Skin of body (tissue), 2 donors: Measurements from ENCODE around the gene RNU6-7. TPM values are rescaled to one million over a fixed set of nuclear protein-coding genes. Genes with fewer than 3 reads are reported as not detected.

Experiments
- DNase-seq: peaks from one replicate; lab custom pipeline; 2025; lab: John Stamatoyannopoulos, UW
- total RNA-seq: library from RNA; depleted of rRNA; stranded (reverse); fragments of >200 nt; gene quantifications from one replicate; pipeline ENCODE4 v1.2.3, GENCODE V29; 2014

Gene RNU6-7
- total RNA-seq, 1 donor from 2014 or later, result not detected

DNA sequence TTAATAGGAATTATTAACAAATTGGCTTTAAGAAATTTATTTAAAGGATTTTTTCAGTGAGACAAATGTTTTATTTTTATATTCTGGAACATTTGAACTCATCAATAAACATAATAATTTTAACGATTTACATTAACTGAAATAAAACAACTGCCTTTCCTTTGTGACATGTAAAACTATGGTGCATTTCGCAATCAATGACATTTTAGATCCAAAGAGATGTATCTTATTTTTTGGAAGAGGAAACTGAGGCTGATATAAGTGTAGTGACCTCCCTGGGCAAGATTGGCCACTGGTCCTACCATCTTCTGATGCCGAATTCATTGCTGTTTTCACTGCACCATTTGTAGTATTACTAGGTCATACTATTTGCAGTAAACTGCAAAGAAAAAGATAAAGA lies 3.7 kb downstream of the RNU6-7 start:
- no peak for DNase-seq

DNA sequence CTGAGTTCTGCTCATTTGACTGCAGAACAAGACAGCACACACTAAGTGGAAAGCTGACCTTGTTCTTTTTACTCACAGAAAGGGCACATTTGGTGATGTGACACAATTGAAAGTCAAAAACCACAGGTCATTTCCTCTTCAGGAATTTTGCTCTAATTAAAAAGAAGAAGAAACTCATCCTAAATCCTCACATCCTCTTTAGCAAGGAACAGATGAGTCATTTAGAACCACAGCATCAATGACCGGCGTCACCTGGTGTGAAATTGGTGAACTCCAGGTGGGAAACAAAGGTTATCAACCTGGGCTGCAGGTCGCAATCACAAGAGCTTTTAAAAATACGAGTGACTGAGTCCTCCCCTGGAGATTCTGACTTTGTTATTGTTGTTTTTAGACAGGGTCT lies 4.1 kb downstream of the RNU6-7 start:
- DNase-seq, result no peak

DNA sequence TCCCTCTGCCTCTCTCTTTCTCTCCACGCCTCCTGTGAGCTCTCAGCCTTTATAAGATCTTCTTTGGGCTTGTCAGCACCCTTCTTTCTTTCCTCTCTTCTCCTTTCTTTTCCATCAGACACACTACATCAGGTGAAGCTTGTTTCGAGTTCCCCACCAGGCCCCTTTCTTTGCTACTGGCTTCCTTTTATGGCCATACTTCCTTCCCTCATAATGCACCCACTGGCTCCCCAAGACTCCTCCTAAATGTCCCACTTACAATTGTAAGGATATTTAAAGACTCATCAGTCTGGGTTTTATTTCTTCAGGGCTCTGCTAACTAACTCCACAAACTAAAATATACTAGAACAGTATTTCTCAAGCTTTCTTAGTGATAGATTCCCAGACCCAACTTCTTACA lies 4.7 kb downstream of the RNU6-7 start:
- DNase-seq, result no peak

DNA sequence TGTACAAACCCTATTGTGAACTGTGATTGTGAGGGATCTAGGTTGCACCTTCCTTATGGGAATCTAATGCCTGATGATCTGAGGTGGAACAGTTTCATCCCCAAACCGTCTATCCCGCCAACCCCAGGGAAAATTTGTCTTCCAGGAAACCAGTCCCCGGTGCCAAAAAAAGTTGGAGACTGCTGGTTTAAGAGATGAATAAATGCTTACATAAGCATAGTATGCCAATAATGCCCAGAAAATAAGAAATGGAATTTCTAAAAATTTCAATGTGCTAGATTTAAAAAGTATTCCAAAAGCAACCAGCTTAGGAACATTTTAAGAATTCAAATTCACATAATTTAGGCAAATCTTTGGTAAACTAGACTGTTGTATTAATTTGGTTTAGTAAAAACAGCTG lies 6.6 kb downstream of the RNU6-7 start:
- no peak for DNase-seq

DNA sequence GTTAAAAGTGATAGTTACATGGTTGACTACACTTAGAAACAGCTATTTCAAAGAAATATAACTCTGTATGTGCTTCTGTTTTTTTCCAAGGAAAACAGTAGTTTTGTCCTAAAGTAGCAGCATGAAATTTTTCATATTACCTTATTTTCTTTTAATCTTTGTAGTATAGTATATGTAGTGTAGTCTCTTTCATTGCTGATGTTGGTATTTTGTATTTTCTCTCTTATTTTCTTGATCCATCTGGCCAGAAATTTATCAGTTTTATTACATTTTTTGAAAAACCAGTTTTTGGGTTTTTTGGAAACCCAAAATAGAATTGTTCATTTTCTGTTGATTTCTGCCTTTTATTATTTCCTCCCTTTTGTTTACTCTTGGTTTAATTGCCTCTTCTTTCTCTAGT lies 7.6 kb downstream of the RNU6-7 start:
- DNase-seq, result no peak

DNA sequence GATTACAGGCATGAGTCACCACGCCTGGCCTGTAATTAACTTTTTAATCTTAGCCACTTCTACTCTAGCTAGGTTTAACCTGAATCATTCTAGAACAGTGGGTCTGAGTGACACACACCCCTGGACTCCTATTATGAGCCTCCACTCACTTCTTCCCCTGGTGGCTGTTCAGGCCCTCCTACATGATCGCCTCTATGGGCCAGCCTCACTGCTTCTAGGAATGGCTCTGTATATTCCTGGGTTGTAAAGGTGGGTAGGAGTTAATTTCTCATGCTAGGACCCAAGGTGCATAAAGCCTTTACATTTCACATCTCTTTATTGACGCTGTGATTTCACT lies 9.2 kb downstream of the RNU6-7 start:
- no peak for DNase-seq

DNA sequence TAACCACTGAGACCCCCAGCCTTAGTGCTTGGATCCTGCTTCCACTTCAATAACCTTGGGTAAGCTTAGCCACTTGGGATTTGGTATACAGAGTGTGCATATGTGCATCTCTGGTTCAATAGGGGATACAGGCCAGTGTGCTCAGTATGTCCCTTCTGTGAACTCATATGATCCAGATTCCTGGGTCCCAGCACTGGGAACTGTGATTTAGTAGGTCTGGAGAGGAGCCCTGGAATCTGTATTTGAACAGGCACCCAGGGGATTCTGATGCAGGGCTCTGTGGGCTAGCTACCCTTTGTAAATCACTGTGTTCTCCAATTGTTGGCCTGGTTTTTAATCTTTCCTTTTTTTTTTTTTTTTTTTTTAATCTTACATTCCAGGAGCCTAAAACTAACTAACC lies 11.0 kb downstream of the RNU6-7 start:
- DNase-seq, result no peak

DNA sequence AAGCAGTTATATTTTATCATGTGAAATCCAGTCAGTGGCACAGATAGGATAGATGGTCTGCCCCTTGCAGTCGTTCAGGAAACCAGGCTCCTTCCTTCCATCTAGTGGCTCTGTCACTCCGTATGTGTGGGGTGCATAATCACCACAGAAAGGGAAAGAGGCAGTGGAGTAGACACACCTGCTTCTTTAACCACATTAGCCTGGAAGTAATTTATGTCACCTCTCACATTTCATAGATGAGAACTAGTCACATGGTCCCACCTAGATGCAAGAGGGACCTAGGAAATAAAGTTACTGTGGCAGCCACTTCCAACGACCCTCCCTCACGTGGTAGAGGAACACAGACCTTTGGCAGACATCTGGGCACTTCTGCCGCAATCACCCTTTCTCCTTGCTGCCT lies 15.5 kb downstream of the RNU6-7 start:
- no peak for DNase-seq

DNA sequence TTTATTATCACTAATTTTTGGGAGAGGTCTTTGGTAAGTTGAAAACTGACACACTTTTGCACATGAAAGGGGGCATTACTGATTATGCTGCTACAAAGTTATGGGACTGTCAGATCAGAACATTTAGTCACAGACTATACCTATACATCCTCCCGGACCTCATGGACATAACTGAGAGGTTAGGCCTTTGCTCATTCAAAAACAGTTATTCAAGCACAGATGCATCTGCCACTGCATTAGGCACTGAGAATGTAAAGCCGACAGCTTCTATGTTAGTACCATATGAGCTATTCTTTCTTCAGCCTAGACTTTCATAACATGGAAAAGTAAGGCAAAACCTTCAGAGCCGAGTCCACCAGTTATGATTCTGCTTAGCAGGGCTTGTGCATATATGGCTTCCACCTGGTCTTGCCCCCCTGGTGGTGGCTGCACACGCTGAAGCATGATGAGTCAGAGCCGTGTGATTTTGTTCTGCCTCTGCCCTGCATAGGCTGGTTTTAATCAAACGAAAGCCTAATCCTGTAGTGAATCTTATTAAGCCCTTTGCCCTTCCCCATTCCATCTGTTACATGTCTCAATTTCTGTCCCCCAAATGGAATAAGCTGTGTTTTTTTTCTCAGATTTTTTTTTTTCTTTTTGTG lies 23.0 kb downstream of the RNU6-7 start:
- DNase-seq, result no peak

DNA sequence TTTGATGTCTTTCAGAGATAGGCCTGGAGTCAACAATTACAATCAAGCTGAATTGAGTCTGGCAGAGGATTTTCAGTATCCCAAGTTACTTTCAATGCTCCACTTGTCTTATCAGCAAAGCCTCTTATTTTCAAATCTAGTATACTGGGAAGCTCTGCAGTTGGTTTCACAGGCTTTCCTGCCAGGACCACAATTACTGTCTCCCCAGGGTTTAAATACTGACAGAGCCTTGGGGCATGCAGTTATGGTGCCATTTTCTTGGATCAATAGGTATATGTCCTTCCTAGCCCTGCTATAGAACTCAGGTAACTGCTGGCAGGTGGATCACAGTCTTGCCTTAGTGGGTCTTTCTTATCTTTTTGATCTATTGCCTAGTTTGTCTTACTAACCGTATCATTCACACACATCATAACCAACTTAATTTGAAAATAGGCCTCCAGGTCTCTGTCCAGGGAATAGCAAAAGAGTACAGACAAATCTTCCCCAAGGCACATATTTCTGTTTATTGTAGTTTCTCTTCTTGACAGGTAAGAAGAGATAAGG lies 23.6 kb downstream of the RNU6-7 start:
- DNase-seq, result no peak

DNA sequence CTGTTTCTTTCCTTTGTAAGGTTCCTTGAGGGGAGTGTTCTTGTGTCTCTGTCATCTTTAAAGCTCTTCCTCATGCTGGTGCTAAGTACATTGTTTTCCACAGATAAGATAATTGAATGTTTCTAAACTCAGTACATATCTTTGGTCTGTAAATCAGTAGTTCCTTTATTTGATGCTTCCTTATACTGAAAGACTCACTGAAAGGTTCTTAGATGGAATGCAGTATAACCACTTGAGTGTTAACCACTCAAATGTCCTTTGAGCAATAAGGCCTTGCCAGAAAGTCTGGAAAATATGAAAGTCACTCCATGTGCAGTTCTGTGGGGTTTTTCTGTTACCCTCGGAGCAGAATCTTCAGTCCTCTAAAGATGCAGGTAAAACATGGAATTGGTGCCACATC lies 24.2 kb downstream of the RNU6-7 start:
- no peak for DNase-seq

DNA sequence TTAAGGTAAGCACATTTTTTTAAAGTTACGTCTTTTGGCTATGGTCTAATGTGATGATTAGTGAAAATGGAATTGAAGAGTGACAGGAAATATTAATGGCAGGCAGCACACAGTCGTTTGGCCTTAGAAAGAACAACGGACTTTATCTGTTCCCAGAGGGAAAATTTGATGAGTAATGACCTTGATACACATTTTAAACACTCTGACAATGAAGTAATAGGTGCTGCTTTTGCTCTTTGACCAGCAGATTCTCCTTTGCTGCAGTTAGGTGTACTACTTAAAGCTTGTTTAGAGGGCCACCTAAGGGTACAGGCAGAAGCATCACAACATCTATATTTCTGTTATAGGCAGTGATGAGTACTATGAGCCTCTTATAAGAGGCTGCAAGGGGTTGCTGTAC lies 28.3 kb downstream of the RNU6-7 start:
- no peak for DNase-seq

DNA sequence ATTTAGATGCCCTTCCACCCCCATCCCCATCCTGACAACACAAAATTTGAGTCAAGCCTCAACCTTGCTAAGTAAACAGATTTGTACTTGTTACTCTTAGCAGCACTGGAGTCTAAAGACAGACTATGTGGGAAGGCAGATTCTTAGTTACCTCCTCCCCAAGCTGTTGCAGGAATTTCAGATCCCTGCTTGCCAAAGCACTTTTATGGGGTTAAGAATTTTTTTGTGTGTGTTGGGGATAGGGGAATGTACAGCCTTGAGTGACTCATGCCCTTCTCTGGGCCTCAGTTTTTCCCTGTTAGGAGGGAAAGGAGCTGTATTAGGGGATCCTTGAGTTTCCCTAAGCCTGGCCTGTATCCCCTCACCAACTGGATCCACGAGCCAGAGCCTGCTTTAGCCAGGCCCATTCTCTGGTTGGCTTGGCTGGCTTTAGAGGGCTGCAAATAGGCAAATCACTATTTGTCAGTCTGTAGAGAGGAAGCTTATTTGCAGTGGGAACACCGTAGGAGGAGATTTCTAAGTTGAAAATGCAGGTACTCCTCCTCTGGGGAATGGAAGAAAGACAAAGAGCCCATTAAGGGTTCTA lies 28.9 kb downstream of the RNU6-7 start:
- DNase-seq, result no peak

DNA sequence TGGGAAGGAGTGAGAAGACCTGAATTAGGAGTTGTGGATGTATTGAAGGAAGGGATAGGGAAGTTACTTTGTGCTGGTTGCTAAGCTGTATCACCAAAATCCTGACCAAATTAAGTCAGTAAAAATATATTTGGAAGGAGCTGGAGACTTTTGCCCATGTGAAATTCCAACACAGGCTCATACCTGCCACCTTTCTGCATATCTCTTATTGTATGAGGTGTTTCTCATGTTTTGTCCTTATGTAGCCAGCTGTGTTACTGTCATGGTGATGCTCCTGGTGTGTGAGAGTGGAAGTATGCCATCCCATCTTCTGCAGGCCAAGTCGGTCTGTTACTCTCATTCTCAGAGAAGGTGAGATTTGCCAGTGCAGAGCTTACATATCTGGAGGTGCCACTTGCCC lies 30.6 kb downstream of the RNU6-7 start:
- no peak for DNase-seq

DNA sequence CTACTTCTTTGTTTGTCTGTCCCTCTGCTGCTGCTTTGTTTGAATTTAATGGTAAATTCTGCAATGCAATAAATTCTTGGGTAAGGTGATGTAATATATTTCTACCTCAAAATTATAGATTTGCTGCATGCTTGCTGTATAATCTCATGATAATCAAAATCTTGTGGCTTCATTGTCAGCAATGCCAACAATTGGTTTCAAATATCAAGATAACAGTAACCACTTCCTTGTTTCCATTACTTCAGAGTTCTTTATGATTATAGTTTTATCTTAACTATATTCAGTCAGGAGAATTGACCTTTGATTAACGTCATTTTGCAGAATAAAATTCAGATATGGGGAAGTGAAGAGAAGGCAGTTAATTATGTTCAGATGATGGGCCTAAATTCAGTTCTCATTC lies 31.4 kb downstream of the RNU6-7 start:
- DNase-seq, result no peak

DNA sequence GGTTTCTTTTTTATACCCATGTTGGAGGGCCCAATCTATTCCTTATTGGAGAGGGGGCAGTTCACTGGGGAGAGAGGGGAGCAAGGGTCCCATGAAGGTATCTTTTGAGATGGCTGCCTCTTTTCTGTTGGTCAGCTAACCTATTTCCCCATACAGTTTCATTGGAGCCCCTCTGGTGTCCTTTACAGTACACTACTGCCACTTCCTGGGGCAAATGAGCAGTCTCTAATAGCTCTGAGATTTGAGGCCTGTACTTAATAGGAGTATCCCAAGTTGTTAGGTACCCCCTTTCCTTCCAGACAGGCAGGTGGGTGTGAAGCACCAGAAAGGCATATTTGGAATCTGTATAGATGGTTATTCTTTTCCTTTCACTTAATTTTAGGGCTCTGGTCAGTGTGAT lies 42.6 kb downstream of the RNU6-7 start:
- DNase-seq, result no peak

DNA sequence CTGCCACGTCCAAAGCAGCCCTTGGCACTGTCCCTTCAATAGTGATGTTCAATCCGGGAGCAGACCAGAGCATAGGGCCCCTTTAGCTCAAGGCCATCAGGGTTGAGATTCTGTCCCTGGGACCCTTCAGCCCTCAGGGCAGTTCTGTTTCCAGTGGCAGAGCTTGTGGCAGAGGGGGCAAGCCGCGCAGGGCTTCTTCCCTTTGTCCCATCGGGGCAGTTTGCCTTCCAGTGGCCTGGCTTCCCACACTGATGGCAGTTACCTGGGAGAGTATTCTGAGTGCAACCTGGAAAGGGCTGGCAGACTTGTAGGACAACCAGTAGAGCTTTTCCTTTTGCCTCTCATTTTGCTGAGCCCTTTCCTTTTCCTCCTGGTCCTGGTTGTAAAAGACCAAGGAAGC lies 44.9 kb downstream of the RNU6-7 start:
- no peak for DNase-seq

DNA sequence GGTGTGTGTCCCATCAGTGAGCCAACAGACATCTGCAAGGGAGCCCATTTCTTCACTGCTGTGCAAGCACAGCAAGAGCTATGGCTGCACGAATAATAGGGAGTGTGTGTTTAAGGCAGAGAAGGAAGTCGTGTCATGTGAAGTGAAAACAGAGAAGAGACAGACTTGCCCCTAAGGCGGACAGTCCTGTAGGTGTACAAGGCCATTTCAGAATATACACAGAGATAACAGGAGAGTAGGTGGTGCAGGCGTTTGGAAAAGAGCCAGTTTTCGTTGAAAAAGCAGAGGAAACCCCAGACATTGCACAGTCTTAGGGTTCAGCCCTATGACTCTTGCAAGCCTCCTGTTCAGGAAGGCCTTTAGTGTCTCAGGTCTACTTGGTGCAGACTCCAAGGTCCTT lies 47.5 kb downstream of the RNU6-7 start:
- no peak for DNase-seq

DNA sequence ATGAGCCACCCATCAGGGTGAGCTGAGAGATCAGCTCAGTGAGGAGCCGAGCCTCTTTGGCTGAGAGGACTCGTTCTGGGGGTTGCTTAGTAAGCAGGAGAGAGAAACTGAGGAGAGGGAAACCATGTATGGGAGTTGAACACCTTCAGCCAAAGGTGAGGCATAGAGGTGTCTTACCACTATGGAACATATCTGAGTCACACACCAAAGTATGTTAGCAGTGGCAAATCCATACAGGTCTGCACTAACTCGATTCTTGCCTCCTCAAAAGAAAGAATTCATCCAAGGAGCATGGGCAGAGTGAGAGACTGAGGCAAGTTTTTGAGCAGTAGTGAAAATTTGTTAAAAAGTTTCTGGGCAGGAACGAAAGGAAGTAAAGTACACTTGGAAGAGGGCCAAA lies 47.9 kb downstream of the RNU6-7 start:
- no peak for DNase-seq

DNA sequence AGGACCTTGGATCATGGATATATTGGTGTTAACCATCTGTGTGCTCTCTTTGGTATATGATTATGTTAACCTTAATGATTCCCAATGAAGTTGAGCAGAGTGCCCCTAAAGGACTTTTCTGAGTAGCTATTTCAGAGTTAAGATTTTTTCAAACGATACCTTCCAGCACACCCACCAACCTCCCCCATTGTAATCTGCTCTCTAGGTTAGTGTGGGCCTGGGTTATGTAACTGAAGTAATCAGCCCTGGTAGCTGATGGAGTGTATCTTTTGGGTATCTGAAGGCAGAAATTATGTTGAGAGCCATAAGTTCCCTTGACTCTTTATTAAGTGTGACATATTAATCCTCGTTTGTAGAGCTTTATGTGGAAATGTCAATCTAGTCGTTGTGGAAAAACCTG lies 48.8 kb downstream of the RNU6-7 start:
- no peak for DNase-seq

DNA sequence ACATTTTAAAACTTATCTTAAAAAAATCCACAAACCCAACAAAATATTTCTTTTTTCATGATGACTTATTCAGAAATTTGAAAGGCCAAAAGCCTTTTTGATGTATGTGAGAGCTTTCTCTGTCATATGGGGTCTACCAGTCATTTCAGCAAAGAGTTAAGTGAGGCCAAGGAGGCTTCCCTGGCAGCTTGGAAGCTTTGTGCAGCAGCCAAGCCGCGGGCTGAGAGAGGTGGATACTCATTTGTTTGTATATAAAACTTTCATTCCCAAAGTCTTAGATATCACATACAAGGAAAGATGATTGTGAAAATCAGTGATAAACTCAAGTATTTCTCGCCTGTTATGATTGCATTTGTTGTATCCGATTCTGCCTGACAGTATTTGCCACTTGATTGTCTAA lies 49.7 kb downstream of the RNU6-7 start:
- DNase-seq, result no peak
